OCI-LY7 (cell line): ENCODE measurements around the gene ACSL6.

Experiments
- CTCF ChIP-seq: fragments of 200-600 bp; sonication (generic); conservative IDR thresholded peaks from 2 replicates; pipeline ENCODE4 v1.5.1; 2014; ENCODE audit warnings: mild to moderate bottlenecking, antibody characterized with exemption, low read length, moderate library complexity, mixed read lengths
- EZH2phosphoT487 ChIP-seq: fragments of 200-600 bp; sonication (generic); IDR thresholded peaks from 2 replicates; pipeline ENCODE4 v1.6.1; 2018; ENCODE audit warnings: low read depth, borderline replicate concordance, mild to moderate bottlenecking, mixed run types, antibody characterized with exemption, low read length, moderate library complexity, mixed read lengths

- TF ChIP-seq CTCF (no peak), EZH2phosphoT487 (no peak)
Observed at GRCh38 chr5:131916481-131916880, 95.0 kb downstream of the ACSL6 start.
